ENCODE measurements around the gene TMEM120B. TPM values are rescaled to one million over a fixed set of nuclear protein-coding genes. Genes with fewer than 3 reads are reported as not detected.
A peak's percentile ranks its signal among the peaks of the same experiment; 100 is the strongest.

The TMEM120B gene
- total and polyA plus RNA-seq, 2 of the 13 experiments (the other 11 are each of a cell fraction or from before 2014, with no cell fraction given), result 7.1 to 12.9 TPM

GRCh38 chr12:121804417-121805111 lies 92.0 kb downstream of the TMEM120B start (continued):
- no peak for TF ChIP-seq SATB2 (CRISPR knock-in tag; IDR thresholded peaks at IDR 0.05)
- no peak for TF ChIP-seq ZNF616 (CRISPR knock-in tag; IDR thresholded peaks at IDR 0.05; ENCODE audit: low read depth)
- no peak for TF ChIP-seq ZNF577 (CRISPR knock-in tag; IDR thresholded peaks at IDR 0.05; ENCODE audit: borderline replicate concordance, low read depth)
- no peak for TF ChIP-seq ZNF615 (CRISPR knock-in tag; IDR thresholded peaks at IDR 0.05; ENCODE audit: borderline replicate concordance)
- no peak for TF ChIP-seq HBP1 (CRISPR knock-in tag; IDR thresholded peaks at IDR 0.05; ENCODE audit: low read depth)
- TF ChIP-seq ELF3 (CRISPR knock-in tag; IDR thresholded peaks at IDR 0.05), result 0 out of 2 replicates have a peak, but pooled peaks have one; percentile 32
- no peak for TF ChIP-seq GRHL1 (CRISPR knock-in tag; conservative IDR thresholded peaks at IDR 0.05)
- no peak for TF ChIP-seq TAF15 (IDR thresholded peaks at IDR 0.05; ENCODE audit: low read depth, low read length, poor library complexity, severe bottlenecking)
- no peak for TF ChIP-seq TARDBP (CRISPR knock-in tag; IDR thresholded peaks at IDR 0.05)
- no peak for TF ChIP-seq ZNF639 (CRISPR knock-in tag; conservative IDR thresholded peaks at IDR 0.05)
- TF ChIP-seq PRMT3 (CRISPR knock-in tag; IDR thresholded peaks at IDR 0.05; ENCODE audit: borderline replicate concordance, low read depth), result no peak
- TF ChIP-seq ZNF775 (CRISPR knock-in tag; IDR thresholded peaks at IDR 0.05; ENCODE audit: borderline replicate concordance), result no peak
- no peak for TF ChIP-seq NCOA1 (CRISPR knock-in tag; IDR thresholded peaks at IDR 0.05)
- TF ChIP-seq ZNF749 (CRISPR knock-in tag; IDR thresholded peaks at IDR 0.05; ENCODE audit: borderline replicate concordance), result no peak
- no peak for TF ChIP-seq EP300 (IDR thresholded peaks at IDR 0.05; ENCODE audit: low read depth in 2 of 2, low read length in 2 of 2)
- no peak for TF ChIP-seq EP300 (CRISPR knock-in tag; IDR thresholded peaks at IDR 0.05; ENCODE audit: borderline replicate concordance)
- no peak for TF ChIP-seq ZNF337 (CRISPR knock-in tag; IDR thresholded peaks at IDR 0.05; ENCODE audit: borderline replicate concordance, low read depth)
- TF ChIP-seq MYPOP (CRISPR knock-in tag; IDR thresholded peaks at IDR 0.05), result no peak
- TF ChIP-seq RARG (CRISPR knock-in tag; IDR thresholded peaks at IDR 0.05; ENCODE audit: low read depth), result no peak
- TF ChIP-seq MAFK (conservative IDR thresholded peaks at IDR 0.05 in 1 of 2, IDR thresholded peaks at IDR 0.05 in 1 of 2; ENCODE audit: low read length in 2 of 2), result no peak
- no peak for TF ChIP-seq SMAD3 (CRISPR knock-in tag; IDR thresholded peaks at IDR 0.05)
- TF ChIP-seq BCL3 (CRISPR knock-in tag; IDR thresholded peaks at IDR 0.05), result no peak
- no peak for TF ChIP-seq GTF3A (CRISPR knock-in tag; conservative IDR thresholded peaks at IDR 0.05)
